Osteocyte (in vitro differentiated cells): ENCODE data around the gene SMAP1. TPM values are rescaled to one million over a fixed set of nuclear protein-coding genes. Genes with fewer than 3 reads are reported as not detected.

Experiments
- DNase-seq: peaks from one replicate; pipeline ENCODE4 v3.0.0; 2021; ENCODE audit warnings: mixed read lengths; ENCODE audit not compliant: unreplicated experiment; ENCODE audit errors: extremely low spot score
- H3K27ac Mint-ChIP-seq: one replicate; pipeline ENCODE4 v1.8.0; 2021; ENCODE audit warnings: mild to moderate bottlenecking, mixed read lengths; ENCODE audit not compliant: unreplicated experiment
- H3K27me3 Mint-ChIP-seq: one replicate; pipeline ENCODE4 v1.8.0; 2021; ENCODE audit warnings: mixed read lengths; ENCODE audit not compliant: unreplicated experiment
- H3K36me3 Mint-ChIP-seq: one replicate; pipeline ENCODE4 v1.8.0; 2021; ENCODE audit warnings: mixed read lengths; ENCODE audit not compliant: unreplicated experiment
- H3K4me1 Mint-ChIP-seq: one replicate; pipeline ENCODE4 v1.8.0; 2021; ENCODE audit warnings: mixed read lengths; ENCODE audit not compliant: unreplicated experiment
- H3K4me3 Mint-ChIP-seq: one replicate; pipeline ENCODE4 v1.8.0; 2021; ENCODE audit warnings: mild to moderate bottlenecking, moderate library complexity, mixed read lengths; ENCODE audit not compliant: unreplicated experiment
- H3K9me3 Mint-ChIP-seq: one replicate; pipeline ENCODE4 v1.8.0; 2021; ENCODE audit warnings: mixed read lengths; ENCODE audit not compliant: unreplicated experiment
- total RNA-seq: library from RNA; stranded (reverse); gene quantifications from 2 replicates; pipeline ENCODE4 v1.2.1, GENCODE V29; 2021
- TF ChIP-seq, protein P1 (sequence below): fragments of 200-600 bp; sonication (generic); IDR thresholded peaks from 2 replicates; pipeline ENCODE4 v1.5.0; 2021; ENCODE audit warnings: antibody characterized with exemption, mild to moderate bottlenecking, moderate library complexity

Gene SMAP1
- total RNA-seq, 1 donor from 2014 or later, result 27.2 TPM

DNA sequence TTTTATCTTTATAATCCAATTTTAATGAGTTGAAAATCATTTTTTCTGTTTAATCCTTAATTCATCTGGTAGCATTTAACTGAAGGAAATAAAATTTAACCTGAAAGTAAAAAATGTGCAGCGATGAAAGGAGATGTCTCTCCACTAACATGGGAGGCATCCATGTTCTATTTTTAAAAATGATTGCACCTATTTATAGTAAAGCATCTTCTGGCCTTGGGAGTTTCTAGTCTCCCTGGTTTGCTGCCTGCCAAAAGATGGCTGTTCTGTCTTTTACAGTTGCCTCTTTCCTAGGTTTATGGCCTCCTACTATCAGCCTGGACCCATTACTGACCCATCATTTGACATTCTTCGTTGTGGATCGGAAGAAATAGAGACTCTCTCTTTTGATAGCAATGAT is 146.2 kb downstream of the SMAP1 start:
- no peaks in the 10 kb centered on the region for H3K4me1 Mint-ChIP-seq
- no peak for DNase-seq
- TF ChIP-seq, protein P1, sequence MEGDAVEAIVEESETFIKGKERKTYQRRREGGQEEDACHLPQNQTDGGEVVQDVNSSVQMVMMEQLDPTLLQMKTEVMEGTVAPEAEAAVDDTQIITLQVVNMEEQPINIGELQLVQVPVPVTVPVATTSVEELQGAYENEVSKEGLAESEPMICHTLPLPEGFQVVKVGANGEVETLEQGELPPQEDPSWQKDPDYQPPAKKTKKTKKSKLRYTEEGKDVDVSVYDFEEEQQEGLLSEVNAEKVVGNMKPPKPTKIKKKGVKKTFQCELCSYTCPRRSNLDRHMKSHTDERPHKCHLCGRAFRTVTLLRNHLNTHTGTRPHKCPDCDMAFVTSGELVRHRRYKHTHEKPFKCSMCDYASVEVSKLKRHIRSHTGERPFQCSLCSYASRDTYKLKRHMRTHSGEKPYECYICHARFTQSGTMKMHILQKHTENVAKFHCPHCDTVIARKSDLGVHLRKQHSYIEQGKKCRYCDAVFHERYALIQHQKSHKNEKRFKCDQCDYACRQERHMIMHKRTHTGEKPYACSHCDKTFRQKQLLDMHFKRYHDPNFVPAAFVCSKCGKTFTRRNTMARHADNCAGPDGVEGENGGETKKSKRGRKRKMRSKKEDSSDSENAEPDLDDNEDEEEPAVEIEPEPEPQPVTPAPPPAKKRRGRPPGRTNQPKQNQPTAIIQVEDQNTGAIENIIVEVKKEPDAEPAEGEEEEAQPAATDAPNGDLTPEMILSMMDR, result no peak
- H3K4me3 Mint-ChIP-seq, result no peak overlapping the region
- H3K27ac Mint-ChIP-seq, result no peak overlapping the region
- H3K36me3 Mint-ChIP-seq, result peaks cover 8% of the 10 kb centered on the region
- no peaks in the 10 kb centered on the region for H3K9me3 Mint-ChIP-seq
- H3K27me3 Mint-ChIP-seq, result no peaks in the 10 kb centered on the region

DNA sequence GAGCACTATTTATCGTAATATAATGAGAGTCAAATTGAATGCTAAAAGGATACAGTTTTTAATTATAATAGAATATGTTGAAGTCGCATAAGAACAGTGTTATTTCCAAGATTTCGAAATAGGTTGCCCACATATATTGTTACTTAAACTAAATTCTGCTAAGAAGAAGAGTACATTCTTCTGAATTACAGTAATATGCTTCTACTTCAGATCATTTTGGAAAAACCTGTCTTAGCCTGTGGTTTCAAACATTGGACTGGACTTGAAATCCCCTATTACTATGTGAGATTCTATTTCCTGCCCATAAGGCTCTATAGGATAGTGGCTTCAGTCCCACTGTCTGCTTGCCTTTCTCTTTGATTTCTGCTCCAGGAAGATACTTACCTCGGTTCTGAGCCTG is 152.0 kb downstream of the SMAP1 start:
- H3K4me3 Mint-ChIP-seq, result no peak overlapping the region
- peaks cover 5% of the 10 kb centered on the region for H3K36me3 Mint-ChIP-seq
- DNase-seq, result no peak
- peaks cover 7% of the 10 kb centered on the region for H3K9me3 Mint-ChIP-seq
- no peak overlapping the region for H3K27ac Mint-ChIP-seq
- H3K4me1 Mint-ChIP-seq, result no peaks in the 10 kb centered on the region
- H3K27me3 Mint-ChIP-seq, result no peaks in the 10 kb centered on the region
- TF ChIP-seq, protein P1, result no peak

DNA sequence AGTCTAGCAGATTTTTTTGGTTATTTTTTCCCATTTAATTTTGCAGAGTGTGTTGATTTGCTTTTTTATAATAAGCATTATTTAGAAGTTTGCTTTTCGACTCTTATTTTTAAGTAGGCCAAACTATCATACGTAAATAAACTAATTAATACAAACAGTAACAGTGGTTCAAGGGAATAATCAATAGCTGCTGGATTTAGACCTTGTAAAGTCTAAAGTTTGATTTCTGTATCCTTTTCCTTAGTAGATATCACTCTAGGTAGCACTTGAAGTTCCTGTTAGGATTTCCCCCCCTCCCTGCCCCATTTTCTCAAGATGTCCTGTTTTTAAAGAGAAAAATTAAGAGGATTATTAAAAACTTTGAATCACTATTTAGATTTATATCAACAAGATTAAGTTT is 153.1 kb downstream of the SMAP1 start:
- Mint-ChIP-seq H3K9me3 (peaks cover 7% of the 10 kb centered on the region), H3K4me1 (no peaks in the 10 kb centered on the region), H3K27me3 (no peaks in the 10 kb centered on the region), H3K4me3 (no peak overlapping the region), H3K36me3 (peaks cover 5% of the 10 kb centered on the region), H3K27ac (no peak overlapping the region)
- DNase-seq, result no peak
- TF ChIP-seq, protein P1, result no peak

DNA sequence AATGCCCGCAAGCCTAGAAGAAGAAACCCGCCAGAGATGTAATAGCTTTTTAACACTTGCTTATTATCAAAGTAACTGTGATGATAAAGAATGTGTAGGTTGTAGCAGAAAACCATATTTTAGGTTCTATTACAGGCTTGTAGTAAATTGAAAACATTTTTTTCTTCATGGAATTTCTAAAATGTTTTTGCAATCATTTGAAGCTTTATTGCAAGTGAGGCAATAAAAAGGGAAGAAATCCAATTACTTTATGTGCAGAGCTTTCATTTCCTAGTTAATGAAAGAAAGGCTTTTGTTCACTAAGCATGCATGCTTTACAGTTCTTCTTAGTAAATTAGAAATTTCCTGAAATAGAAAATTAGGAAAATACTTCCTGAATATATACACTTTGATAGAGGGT is 154.1 kb downstream of the SMAP1 start:
- H3K4me3 Mint-ChIP-seq, result no peak overlapping the region
- H3K27me3 Mint-ChIP-seq, result no peaks in the 10 kb centered on the region
- peaks cover 7% of the 10 kb centered on the region for H3K9me3 Mint-ChIP-seq
- no peaks in the 10 kb centered on the region for H3K4me1 Mint-ChIP-seq
- no peak for DNase-seq
- H3K27ac Mint-ChIP-seq, result no peak overlapping the region
- TF ChIP-seq, protein P1, result no peak
- peaks cover 5% of the 10 kb centered on the region for H3K36me3 Mint-ChIP-seq

DNA sequence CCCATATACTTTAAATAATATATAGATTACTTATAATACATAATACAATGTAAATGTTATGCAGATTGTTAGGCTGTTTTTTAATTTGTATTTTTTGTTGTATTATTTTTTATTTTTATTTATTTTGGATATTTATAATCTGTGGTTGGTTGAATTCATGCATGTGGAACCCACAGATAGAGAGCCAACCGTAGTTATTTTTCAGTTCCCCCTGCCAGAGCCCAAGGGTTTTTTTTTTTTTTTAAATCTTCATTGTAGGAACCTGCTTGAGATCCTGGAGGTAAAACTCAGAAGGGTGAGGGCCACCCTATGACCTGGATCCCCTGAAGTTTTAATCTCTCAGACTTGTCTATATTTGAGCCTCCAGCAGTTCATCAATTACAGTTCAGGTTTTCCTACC is 156.0 kb downstream of the SMAP1 start:
- Mint-ChIP-seq H3K27ac (no peak overlapping the region), H3K4me1 (no peaks in the 10 kb centered on the region), H3K9me3 (peaks cover 7% of the 10 kb centered on the region), H3K27me3 (no peaks in the 10 kb centered on the region), H3K4me3 (no peak overlapping the region), H3K36me3 (peaks cover 5% of the 10 kb centered on the region)
- TF ChIP-seq, protein P1, result no peak
- no peak for DNase-seq
